Parathyroid adenoma (tissue), 2 donors: ENCODE data around the gene CASTOR1.

Source experiments
- H2AFZ ChIP-seq: fragments of 300-600 bp; sonication (generic); one replicate; pipeline ENCODE4 v1.7.0; 2017; ENCODE audit warnings: antibody characterized with exemption, mild to moderate bottlenecking
- H3K27ac ChIP-seq: fragments of 300-600 bp; sonication (generic); one replicate; pipeline ENCODE4 v1.7.0; 2017
- H3K27me3 ChIP-seq: fragments of 300-600 bp; sonication (generic); one replicate; pipeline ENCODE4 v1.7.0; 2017; ENCODE audit warnings: low read length; ENCODE audit not compliant: control insufficient read depth, insufficient read depth
- H3K36me3 ChIP-seq: fragments of 300-600 bp; sonication (generic); one replicate; pipeline ENCODE4 v1.7.0; 2017; ENCODE audit warnings: low read length; ENCODE audit not compliant: control insufficient read depth, insufficient read depth
- H3K4me1 ChIP-seq: fragments of 300-600 bp; sonication (generic); one replicate; pipeline ENCODE4 v1.7.0; 2017; ENCODE audit warnings: control low read depth
- H3K4me2 ChIP-seq: fragments of 300-600 bp; sonication (generic); one replicate; pipeline ENCODE4 v1.7.0; 2017; ENCODE audit warnings: low read length
- H3K4me3 ChIP-seq: fragments of 300-600 bp; sonication (generic); one replicate; pipeline ENCODE4 v1.7.0; 2017; ENCODE audit warnings: low read depth, low read length
- H3K79me2 ChIP-seq: fragments of 300-600 bp; sonication (generic); one replicate; pipeline ENCODE4 v1.7.0; 2017; ENCODE audit warnings: control low read depth
- H3K9ac ChIP-seq: fragments of 300-600 bp; sonication (generic); one replicate; pipeline ENCODE4 v1.7.0; 2017; ENCODE audit warnings: mild to moderate bottlenecking
- H3K9me3 ChIP-seq: fragments of 300-600 bp; sonication (generic); one replicate; pipeline ENCODE4 v1.7.0; 2017; ENCODE audit warnings: low read length; ENCODE audit not compliant: control insufficient read depth
- TF ChIP-seq, protein P1 (sequence below): fragments of 300-600 bp; sonication (generic); IDR thresholded peaks from one replicate; pipeline ENCODE4 v1.7.0; 2017; ENCODE audit warnings: antibody characterized with exemption, mild to moderate bottlenecking
- donor health status: primary hyperparathyroidism.

Gene CASTOR1

DNA sequence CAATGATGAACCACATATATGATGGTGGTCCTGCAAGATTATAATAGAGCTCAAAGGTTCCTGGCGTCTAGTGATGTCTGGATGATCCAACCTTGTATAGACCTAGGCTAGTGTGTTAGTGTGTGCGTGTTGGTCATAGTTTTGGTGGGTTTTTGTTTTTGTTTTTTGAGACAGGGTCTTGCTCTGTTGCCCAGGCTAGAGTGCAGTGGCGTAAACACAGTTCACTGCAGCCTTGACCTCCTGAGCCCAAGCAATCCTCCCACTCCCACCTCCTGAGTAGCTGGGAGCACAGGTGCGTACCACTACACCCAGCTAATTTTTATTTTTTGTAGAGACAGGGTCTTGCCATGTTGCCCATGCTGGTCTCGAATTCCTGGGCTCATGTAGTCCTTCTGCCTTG, 9.4 kb downstream of the CASTOR1 start:
- Histone ChIP-seq H2AFZ (no peak overlapping the region), H3K36me3 (no peaks in the 10 kb centered on the region), H3K4me1 (no peaks in the 10 kb centered on the region), H3K4me3 (no peak overlapping the region), H3K9ac (no peak overlapping the region), H3K27ac (no peak overlapping the region), H3K9me3 (no peaks in the 10 kb centered on the region), H3K79me2 (no peaks in the 10 kb centered on the region), H3K27me3 (no peaks in the 10 kb centered on the region), H3K4me2 (no peak overlapping the region)
- TF ChIP-seq, protein P1, sequence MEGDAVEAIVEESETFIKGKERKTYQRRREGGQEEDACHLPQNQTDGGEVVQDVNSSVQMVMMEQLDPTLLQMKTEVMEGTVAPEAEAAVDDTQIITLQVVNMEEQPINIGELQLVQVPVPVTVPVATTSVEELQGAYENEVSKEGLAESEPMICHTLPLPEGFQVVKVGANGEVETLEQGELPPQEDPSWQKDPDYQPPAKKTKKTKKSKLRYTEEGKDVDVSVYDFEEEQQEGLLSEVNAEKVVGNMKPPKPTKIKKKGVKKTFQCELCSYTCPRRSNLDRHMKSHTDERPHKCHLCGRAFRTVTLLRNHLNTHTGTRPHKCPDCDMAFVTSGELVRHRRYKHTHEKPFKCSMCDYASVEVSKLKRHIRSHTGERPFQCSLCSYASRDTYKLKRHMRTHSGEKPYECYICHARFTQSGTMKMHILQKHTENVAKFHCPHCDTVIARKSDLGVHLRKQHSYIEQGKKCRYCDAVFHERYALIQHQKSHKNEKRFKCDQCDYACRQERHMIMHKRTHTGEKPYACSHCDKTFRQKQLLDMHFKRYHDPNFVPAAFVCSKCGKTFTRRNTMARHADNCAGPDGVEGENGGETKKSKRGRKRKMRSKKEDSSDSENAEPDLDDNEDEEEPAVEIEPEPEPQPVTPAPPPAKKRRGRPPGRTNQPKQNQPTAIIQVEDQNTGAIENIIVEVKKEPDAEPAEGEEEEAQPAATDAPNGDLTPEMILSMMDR = no peak

DNA sequence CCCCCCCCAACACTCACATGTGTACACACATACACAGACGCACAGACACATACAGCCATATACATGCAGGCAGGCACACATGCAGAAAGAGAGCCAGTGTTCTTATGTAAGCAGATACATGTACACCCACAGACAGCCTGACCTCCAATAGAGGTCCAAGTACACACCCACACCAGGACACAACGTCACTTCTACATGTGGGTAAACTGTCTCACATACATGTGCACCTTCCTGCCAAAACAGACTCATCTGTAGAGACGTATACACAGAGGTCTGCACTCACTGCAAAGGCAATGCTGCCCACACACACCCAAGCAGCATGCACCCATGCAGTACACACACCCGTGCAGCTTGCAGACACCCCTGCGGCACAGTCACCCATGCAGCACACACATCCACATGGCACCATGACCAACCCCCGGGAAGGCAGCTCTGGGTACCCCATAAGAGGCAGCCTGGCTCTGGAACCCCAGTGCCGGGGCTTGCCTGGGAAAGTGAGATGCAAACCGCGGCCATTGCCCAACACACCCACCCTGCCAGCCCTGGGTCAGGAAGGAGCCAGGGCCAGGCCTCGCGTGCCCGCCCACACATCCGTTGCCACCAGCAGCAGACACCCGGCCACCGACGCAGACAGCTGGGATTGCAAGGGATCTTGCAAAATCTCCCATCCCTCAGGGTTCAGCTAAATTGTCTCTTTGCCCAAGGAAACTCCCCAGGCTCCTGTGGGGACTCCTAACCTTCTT, 10.1 kb downstream of the CASTOR1 start:
- Histone ChIP-seq H2AFZ (no peak overlapping the region), H3K79me2 (no peaks in the 10 kb centered on the region), H3K9ac (no peak overlapping the region), H3K27ac (no peak overlapping the region), H3K9me3 (no peaks in the 10 kb centered on the region), H3K4me1 (no peaks in the 10 kb centered on the region), H3K4me3 (no peak overlapping the region), H3K36me3 (no peaks in the 10 kb centered on the region), H3K4me2 (no peak overlapping the region), H3K27me3 (no peaks in the 10 kb centered on the region)
- TF ChIP-seq, protein P1 = no peak

DNA sequence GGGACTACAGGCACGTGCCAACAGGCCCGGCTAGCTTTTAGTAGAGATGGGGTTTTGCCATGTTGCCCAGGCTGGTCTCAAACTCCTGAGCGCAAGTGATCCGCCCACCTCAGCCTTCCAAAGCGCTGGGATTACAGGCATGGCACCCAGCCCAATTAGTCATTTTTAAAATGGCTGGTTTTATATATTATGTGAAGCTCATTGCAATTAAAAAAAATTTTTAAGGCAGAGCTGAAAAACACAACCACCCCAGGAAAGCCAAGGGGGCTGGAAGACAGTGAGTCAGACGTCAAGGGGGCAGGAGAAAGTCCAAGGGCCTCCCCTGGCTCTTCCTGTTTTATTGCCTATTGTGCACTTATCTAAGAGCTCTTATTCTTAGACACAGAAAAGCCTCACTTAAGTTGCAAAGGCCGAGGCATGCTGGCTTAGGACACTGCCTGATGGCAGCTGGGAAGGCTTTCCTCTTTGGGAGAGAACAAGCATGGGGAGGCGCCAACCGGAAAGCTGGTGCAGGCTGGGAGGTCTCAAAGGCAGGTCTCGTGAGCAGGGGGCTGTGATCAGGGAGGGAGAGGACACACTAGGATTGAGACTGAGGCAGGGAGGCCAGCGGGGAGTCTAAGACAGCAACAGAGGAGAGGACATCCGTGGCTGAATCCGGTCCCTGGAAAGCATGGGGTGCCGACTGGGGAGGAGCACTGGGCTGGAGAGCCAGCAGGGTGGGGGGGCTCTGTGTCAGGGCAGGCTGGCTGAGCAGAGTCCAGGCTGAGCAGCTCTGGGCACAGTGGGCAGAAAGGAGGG, 11.6 kb downstream of the CASTOR1 start:
- Histone ChIP-seq H3K79me2 (no peaks in the 10 kb centered on the region), H3K36me3 (no peaks in the 10 kb centered on the region), H3K4me2 (no peak overlapping the region), H3K4me1 (no peaks in the 10 kb centered on the region), H2AFZ (no peak overlapping the region), H3K9ac (no peak overlapping the region), H3K4me3 (no peak overlapping the region), H3K27me3 (no peaks in the 10 kb centered on the region), H3K9me3 (no peaks in the 10 kb centered on the region), H3K27ac (no peak overlapping the region)
- TF ChIP-seq, protein P1 = no peak

- H3K9ac ChIP-seq = no peak overlapping the region
- no peaks in the 10 kb centered on the region for H3K9me3 ChIP-seq
- H3K4me1 ChIP-seq = no peaks in the 10 kb centered on the region
- H3K27ac ChIP-seq = no peak overlapping the region
- no peak overlapping the region for H2AFZ ChIP-seq
- TF ChIP-seq, protein P1 = no peak
- H3K4me3 ChIP-seq = no peak overlapping the region
- H3K27me3 ChIP-seq = no peaks in the 10 kb centered on the region
- H3K4me2 ChIP-seq = no peak overlapping the region
- H3K36me3 ChIP-seq = no peaks in the 10 kb centered on the region
- no peaks in the 10 kb centered on the region for H3K79me2 ChIP-seq
Observed at GRCh38 chr22:30276039-30276438, 13.3 kb downstream of the CASTOR1 start.
